Measurements from ENCODE around the gene NUP93.

The NUP93 gene

DNA sequence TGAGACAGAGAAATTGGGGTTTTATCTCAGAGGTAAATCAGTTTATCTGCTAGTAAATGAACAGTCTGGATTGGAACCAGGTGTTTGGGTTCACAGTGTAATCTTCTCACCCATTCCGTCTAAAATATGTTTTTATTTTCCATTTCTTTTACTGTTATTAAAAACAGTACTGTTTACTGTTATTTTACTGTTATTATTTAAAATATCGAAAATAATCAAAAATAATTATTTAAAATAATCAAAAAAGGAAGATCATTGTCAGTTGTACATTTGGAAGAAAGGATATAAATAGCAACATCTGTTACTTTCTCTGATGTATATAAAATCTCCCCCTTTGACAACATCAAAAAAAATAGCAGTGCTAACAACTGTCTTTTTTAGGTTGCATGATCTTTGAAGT lies 11.5 kb downstream of the NUP93 start:
- DNase-seq (ENCODE audit: low read depth in 3 of 3, low spot score in 1 of 3), result no peak

DNA sequence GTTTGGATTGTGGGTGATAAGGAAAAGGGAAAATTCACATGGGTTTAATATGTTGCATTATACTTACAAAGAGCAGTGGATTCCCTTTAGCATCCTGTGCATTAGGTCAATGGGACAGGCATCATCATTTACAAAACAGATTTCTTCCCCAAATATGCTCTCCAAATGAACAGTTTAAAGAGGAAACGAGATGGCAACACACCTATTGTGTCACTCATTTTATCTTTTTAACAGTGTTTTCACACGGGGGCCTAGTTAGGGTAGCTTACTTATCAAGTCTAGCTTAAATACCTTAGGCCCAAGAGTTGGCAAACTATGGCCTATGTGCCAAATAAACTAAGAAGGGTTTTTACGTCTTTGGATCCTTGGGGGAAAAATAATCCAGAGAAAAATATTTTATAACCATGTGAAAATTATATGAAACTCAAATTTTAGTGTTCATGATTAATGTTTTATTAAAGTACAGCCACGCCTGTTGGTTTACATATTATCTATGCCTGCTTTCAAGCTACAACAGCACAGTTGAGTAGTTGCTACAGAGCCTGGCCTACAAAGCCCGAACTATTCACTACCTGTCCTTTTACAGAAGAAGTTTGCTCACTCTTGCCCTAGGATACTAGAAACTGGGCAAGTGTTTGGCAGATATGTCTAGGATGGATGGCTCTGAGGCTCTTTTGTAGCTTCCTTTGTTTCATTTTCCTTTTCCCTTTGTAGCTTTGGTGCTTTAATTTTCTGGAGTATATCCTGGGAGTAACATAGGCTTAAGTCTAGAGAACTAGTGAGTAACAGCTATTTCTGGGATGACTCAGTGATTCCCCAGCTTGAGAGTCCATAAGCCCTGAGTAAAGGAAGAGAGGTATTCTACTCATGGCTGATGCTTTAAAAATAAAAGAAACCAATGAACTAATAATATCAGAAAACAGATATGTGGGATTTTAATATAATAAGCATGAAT lies 12.4 kb downstream of the NUP93 start:
- DNase-seq (ENCODE audit: low read depth in 3 of 3, low spot score in 1 of 3), result no peak

DNA sequence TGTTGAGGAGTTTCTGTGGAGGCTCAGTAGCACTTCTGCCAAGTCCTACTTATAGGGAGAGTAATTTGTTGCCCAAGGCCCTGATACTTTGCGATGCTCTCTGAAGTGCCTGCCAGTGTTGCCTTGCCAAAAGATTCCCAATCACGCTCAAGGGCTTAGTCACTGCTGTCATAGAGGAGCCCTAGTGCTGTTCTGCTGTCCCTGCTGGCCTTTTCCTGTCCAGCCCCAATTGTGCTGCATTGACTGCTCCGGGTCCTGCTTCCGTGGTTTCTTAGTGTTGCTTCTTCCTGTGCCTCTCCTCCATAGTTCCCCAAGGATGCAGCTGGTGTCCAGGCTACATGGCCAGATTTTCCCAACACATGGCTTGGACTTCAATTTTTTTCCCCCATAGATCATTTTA lies 13.9 kb downstream of the NUP93 start:
- DNase-seq (ENCODE audit: low read depth in 3 of 3, low spot score in 1 of 3), result no peak

DNA sequence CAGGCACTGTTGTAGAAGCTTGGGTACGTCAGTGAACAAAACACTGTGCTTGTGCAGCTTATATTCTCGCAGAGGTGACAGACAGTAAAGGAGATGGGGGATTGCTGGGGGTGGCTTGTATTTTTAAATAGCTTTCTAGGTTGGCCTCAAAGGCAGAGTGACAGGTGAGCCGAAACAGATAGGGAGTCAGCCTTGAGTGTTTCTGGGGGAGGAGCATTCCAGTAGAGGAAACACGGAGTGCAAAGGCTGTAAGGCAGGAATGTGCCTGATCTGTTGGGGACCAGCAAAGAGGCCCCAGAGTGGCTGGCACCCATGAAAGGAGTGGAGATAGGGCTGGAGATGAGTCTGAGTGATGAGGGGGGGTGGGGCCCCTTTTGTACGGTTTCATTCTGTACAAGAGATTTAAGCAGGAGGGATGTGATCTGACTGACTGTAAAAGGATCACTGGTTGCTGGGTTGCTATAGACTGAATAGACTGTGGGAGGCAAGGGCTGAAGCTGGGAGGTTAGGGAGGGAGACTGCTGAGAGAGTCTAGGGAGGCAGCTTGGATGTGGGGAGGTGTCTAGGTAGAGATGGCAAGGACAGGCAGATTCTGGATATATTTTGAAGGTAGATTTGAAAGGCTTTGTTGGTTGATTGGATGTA lies 15.2 kb downstream of the NUP93 start:
- DNase-seq (ENCODE audit: low read depth in 3 of 3, low spot score in 1 of 3), result no peak

DNA sequence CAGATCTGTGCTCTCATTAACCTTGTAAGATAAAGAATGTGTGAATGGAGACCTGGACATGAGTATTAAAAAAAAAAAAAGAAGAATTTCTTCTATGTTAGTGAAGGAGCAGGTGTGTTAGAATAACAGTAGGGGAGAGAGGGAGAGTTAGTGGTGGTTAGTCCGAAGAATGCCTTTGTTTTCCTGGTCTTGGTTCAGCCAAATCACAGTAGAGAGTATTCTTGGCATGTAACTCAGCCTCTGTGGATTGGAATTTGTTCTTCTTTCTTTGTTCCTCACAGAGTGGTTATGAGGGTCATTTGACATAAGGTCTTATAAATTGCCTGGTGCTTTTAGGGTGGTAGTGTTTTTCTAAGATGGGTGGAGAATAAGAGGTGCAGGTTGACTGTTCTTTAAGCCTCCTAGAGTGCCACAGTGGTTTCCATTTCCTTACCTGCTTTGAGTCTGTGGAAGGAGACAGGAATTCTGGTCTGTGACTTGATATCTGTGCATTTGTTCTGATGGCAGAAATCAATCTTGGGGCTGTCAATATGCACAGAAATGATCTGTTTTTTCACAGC lies 17.6 kb downstream of the NUP93 start:
- no peak for DNase-seq (ENCODE audit: low read depth in 3 of 3, low spot score in 1 of 3)

DNA sequence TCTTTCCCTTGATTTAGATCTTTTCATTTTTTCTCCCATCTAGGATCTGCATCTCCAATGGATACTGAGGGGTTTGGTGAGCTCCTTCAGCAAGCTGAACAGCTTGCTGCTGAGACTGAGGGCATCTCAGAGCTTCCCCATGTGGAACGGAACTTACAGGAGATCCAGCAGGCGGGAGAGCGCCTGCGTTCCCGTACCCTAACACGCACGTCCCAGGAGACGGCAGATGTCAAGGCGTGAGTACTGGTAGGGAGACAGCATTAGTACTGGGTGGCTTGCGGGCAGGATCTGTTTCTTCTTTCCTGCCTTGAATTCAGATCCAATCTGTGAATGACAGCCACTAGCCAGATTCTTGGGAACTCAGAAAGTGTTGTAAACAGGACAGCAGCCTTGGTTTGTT lies 18.3 kb downstream of the NUP93 start:
- no peak for DNase-seq (ENCODE audit: low read depth in 3 of 3, low spot score in 1 of 3)

DNA sequence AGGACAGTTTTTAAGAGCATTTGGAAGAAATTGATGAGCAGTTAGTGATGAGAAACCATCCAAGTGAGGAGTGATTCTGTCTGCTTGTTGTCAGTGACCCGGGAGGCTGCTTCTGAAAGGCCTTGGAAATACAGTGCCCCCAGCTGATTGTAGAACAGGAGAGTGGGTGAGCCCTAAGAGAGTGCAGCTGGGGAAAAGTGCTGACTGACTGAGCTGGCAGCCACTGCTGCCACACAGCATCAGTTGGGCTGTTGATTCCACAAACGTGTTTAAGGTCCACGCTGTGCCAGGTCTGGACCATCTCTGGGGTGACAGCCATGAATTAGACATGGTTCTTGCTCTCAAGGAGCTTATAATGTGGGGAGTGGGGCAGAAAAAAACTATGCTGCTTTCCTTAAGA lies 18.9 kb downstream of the NUP93 start:
- no peak for DNase-seq (ENCODE audit: low read depth in 3 of 3, low spot score in 1 of 3)

DNA sequence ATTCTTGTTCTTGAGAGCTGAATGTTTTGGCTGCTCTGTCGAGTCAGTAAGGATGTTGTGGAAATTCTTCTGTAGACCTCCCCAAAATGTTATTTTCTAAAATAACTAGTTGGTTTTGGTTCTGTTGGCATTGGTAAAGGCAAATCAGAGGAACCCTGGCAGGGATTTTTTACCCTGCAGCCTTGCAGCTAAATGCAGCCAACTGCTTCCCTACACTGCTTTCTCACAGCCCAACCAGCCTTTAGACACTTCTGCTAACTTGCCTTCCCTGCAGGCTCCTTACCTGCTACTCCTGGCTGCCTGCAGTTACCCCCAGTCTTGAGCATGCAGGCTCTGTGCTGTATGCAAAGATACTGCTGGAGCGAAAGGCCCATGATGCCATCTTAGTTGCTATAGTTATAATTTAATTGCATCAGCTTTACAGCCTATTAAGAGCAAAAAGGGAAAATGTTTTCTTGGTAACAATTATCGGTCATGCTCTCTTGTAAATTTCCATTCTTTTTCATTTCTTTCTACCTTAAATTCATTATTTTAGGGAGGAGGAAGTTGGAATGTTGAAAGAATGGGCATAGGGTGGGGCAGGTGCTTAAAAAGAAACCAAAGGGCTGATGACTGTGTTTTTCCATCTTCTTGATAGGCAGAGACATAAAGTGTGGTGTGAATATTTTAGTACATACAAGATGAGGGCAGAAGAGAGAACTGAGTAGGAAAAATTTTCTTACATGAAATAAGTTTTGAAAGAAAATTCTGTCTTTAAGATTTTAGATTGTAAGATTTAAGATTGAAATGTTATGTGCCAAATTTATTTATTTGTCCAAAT lies 20.0 kb downstream of the NUP93 start:
- no peak for DNase-seq (ENCODE audit: low read depth in 3 of 3, low spot score in 1 of 3)

DNA sequence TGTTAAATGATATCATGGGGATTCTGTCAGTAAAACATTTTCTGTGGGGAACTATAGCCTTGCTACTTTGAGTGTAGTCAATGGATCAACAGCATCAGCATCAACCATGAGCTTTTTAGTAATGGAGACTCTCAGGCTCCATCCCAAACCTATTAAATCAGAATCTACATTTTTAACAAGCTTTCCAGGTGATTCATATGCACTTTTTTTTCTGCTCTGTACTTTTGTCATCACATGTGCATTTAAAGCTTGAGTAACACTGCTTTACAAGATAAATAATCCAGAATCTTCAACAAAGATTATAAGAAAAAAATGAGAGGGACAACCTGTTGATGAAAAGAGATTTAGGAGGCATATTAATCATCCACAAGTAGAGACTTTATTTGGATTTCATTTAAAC lies 23.5 kb downstream of the NUP93 start:
- no peak for DNase-seq (ENCODE audit: low read depth in 3 of 3, low spot score in 1 of 3)

DNA sequence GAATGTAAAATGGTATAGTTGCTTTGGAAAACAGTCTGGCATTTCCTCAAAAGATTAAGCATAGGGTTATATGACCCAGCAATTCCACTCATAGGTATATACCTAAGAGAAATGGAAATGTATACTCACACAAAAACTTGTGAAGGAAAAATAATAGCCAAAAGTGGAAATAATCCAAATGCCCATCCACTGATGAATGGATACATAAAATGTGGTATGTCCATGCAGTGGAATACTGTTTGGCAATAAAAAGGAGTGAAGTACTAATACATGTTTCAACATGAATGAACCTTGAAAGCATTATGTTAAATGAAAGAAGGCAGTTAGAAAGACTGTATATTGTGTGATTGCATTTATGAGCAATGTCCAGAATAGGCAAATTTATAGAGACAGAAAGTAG lies 25.1 kb downstream of the NUP93 start:
- no peak for DNase-seq (ENCODE audit: low read depth in 3 of 3, low spot score in 1 of 3)

DNA sequence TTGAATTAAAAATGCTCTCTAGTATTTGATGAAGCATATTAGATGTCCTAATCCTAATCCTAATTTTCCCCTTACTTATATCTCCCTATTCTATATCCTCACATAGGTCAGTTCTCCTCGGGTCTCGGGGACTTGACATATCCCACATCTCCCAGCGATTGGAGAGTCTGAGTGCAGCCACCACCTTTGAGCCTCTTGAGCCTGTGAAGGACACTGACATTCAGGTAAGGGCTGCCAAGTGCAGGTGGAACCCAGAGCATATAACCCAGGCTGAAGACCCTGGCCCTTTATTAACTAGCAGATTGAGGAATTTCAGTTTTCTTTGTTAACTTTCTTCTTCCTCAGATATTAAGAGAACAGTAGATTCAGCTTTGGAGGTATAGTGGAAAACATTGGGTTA lies 28.5 kb downstream of the NUP93 start:
- DNase-seq (ENCODE audit: low read depth in 3 of 3, low spot score in 1 of 3), result no peak

DNA sequence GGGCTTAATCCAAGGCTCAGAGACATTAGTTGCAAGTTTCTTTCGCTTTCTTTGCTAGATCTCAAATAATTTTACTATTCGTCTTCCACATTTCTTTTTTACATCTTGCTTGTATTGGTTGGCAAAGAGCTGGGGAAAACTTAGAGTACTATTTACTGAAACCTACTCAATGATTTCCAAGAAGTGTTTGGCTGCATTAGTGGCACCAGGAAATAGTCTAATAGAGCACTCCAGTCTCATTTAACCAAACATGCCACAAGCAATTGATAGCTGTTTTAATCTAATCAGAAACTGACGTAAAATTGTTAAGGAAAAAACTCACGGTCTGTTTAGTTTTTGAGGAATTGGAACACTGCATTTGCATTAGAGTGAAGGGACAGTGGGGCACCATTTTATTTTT lies 29.0 kb downstream of the NUP93 start:
- DNase-seq (ENCODE audit: low read depth in 3 of 3, low spot score in 1 of 3), result no peak

DNA sequence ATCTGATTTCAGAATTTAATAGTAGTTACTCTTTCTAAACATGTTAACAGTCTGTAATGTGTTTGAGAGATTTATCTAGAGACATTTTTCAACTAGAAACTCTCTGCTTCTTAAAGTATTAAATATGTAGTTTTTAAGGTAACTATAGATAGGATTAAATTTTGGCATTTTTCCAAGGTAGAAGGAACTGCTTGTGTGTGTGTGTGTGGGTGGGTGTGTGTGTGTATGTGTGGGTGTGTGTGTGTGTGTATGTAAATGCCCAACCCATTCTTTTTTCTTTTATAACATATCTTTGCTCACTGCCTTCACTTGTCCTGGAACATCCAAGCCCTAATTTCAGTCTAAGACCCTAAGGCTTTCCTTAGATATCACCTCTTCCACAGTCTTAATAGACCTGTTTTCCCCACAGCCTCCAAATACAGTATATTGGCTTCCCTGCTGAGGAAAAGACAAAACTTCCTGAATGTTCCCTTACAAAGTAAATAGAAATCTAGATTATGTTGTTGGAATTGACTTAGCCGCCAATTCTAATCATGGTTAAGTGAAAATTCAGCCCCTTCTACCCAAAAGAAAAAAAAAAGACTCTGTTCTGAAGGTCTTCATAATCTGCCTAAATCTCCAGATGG lies 33.5 kb downstream of the NUP93 start:
- DNase-seq (ENCODE audit: low read depth in 3 of 3, low spot score in 1 of 3), result no peak

DNA sequence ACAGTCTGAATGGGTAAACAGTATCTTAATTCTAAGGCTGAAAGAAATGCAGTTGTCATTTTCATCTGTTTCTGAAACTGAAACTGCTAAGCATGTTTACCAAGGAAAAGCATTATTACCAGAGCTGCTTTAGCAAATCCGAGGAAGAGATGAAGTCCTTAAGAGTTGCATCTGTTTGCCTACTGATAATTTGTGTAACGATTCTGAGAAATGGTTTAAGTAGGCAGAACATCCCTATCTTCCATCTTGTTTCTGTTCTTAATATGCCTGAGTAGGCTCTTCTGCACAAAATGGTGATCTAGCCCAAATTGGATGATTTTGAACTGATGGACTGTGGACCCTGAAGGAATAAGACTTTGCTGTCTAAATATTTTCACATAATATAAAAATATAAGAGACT lies 34.9 kb downstream of the NUP93 start:
- no peak for DNase-seq (ENCODE audit: low read depth in 3 of 3, low spot score in 1 of 3)

DNA sequence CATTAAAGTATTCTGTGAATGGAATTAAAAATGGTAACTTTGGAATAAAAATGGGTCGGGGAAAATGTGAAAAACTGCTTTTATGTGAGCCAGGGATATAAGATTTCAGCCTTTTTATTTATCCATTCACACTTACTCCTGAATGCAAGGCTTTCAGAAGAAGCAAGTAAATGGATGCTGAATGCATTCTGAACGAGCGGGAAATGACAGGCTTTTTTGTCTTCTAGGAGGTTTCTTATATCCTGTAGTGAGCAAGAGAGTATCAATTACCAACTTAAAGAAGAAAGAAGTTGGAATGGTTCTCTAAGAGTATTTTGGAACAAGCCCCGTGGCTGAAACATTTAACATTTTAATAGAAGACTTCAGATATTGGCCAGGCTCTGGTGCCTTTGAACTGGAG lies 36.0 kb downstream of the NUP93 start:
- no peak for DNase-seq (ENCODE audit: low read depth in 3 of 3, low spot score in 1 of 3)

DNA sequence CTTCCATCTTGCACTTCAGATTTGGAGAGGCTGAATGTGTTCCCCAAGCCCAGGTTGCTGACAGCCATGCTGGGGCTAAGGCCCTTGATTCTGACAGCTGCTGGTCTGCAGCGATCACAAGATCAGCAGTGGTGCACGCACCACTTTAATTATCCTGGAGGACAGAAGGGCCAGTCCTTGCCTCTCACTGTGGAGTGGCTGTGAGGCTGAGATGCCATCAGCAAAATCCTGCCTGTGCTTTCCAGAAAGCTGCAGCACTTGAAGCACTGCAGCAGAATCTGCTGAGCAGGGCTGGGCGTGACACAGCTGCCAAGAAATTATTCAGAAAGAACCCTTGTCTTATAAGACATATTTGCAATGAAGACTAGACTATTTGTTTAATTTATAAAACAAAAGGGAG lies 37.1 kb downstream of the NUP93 start:
- no peak for DNase-seq (ENCODE audit: low read depth in 3 of 3, low spot score in 1 of 3)

DNA sequence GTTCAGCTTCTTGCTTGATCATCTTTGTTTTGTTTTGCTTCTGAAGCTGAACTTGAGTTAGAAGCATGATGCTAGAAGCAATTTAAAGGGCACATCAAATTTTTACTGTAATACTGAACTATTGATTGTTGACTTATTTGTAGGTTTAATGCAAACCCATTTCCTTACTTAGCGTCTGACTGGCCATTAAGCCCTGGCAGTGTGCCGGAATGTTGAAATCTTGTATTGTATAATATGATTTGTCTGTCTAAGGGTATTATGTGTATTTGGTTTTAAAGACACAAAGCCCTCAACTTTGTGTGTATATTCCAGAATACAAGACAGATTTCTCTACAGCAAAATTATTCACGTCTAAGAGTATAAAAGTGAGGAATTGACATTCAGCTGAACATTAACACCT lies 39.7 kb downstream of the NUP93 start:
- DNase-seq (ENCODE audit: low read depth in 3 of 3, low spot score in 1 of 3), result no peak

DNA sequence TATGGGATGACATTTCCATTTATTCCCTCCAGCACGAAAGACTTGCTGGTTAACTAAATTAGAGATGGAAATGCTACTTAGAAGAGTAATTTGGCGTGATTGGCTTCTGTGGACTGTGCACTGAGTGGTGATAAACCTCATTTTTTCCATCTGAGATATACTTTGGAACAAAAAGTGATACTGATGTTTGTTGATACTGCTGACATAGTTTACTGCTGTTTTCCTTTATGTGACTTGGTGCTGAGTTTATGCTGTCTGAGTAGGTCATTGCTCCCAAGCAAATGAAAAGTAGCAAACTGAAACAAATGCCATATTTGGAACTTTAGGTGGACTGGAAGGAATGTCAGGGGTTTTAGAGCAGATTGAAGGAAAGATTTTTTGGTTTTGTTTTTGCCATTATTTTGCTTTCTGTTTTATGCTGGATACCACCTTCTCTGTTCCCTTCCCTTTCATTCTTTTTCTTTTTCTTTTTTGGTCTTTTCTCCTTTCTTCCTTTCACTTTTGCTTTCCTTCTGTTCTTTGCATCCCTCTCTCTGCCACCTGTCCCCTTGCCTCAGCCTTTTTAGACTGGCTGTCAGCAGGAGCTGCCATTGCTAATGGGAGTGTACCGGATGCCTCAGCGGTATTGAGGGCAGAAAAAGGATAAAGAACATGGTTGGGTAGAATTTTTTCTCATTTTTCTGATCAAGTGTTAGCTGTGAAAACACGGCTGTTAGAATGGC lies 41.8 kb downstream of the NUP93 start:
- no peak for DNase-seq (ENCODE audit: low read depth in 3 of 3, low spot score in 1 of 3)

DNA sequence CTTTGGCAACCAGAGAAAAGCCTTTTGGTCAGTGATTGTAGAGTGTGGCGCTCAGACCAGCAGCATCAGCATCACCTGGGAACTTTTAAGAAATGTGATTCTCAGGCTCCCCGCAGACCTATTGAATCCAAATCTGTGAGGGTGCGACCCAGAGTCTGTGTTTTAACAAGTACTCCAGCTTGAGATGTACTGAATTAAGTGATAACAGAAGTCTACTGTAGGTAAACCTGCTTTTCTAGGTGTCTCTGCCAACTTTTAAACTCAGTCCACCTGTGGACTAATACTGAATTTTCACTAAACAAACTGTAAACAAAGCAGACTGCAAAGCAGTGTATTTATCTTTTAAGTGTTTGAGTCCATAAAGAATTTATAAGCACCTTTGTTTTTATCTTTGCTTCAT lies 43.6 kb downstream of the NUP93 start:
- no peak for DNase-seq (ENCODE audit: low read depth in 3 of 3, low spot score in 1 of 3)

DNA sequence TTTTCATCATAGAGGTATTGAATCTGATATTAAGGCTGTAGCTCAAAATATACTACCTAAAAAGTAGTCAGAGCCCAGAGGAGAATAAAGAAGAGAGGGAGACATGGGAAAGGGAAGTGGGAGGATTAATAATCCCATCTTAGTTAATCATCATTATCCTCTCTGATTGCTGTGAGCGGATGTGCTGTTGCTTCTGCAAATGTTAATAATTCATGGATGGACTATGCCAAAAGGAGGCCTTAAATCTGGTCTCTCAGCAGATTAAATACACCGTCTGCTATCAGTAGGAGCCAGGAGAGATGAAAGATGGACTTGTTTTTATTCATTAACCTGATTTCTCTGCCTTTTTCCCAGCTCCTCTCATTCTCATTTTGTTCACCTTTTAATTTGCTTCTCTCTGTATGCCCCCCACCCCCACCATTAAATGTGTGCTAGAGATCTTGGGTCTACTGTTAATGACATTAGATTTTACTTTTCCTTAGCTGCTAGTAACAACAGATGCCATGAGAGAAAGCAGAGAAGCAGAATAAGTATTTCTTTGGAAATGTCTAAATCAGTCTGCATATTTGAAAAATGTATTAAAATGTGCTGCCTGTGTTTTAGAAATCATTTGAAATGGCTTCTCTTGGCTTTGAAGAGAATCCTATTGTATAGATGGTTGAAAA lies 44.2 kb downstream of the NUP93 start:
- DNase-seq (ENCODE audit: low read depth in 3 of 3, low spot score in 1 of 3), result no peak

All from stimulated activated CD4-positive, alpha-beta T cell treated with anti-CD3 and anti-CD28 coated beads, TNF-alpha, amount 100 ng/mL, for 1 hour (primary cell).